ENCODE results near the gene SNTB2.

Gene SNTB2

GRCh38 chr16:69176033-69176800, 10.7 kb upstream of the SNTB2 start:
- intact Hi-C loops (cut with DNase I; ENCODE audit: low total_unique reads) = no loop called here
- H3K27ac ChIP-seq = peak overlapping the region; percentile 23 to 38

DNA sequence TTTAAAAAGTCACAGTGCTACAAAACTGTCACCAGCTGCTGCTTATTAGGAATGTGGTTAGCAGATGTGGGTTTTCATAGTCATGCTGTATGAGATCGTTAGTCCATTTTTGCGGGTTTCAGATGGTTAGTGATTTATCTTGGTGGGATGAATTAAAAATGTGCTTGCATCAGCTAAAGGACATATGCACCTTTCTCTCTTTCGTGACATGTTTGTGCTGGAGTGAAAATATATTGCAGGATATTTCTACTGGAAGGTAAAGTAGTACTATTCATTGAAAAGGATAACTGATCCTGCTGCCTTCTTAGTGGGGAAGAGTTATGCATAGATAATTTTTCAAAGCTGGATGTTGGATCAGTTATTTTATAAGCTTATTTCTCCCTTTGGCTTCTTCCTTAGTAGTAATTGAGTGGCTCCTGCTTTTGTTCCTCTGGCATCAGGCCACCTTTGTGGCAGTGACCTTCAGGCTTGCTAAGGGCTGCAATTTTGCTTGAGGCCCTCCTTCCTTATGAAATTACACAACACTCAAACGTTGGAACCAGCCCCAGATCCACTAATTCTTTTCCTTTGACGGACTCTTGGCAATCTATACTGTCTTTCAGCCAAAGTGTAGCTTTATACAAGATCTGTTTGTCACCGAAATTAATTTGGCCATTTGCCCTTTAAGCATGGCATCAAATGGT, 7.5 kb upstream of the SNTB2 start:
- Histone ChIP-seq H3K4me1 (peaks cover 0 to 56% (median 31%) of the 10 kb centered on the region in 4 donors), H3K27ac (peak overlapping the region; percentile 66 to 75), H3K9me3 (no peaks in the 10 kb centered on the region), H3K36me3 (no peaks in the 10 kb centered on the region), H3K4me3 (no peak overlapping the region), H3K27me3 (no peaks in the 10 kb centered on the region)
- intact Hi-C loops (cut with DNase I; ENCODE audit: low total_unique reads) = no loop called here
- peak; percentile 82 to 86 for DNase-seq
- no peak for TF ChIP-seq CTCF (IDR thresholded peaks at IDR 0.05)

More at GRCh38 chr16:69176033-69176800, 10.7 kb upstream of the SNTB2 start:
- no peak for DNase-seq
- no peak for TF ChIP-seq CTCF (IDR thresholded peaks at IDR 0.05)
- Histone ChIP-seq H3K27me3 (no peaks in the 10 kb centered on the region), H3K4me3 (no peak overlapping the region), H3K9me3 (no peaks in the 10 kb centered on the region), H3K36me3 (no peaks in the 10 kb centered on the region), H3K4me1 (peaks cover 0 to 69% (median 43%) of the 10 kb centered on the region in 4 donors)

DNA sequence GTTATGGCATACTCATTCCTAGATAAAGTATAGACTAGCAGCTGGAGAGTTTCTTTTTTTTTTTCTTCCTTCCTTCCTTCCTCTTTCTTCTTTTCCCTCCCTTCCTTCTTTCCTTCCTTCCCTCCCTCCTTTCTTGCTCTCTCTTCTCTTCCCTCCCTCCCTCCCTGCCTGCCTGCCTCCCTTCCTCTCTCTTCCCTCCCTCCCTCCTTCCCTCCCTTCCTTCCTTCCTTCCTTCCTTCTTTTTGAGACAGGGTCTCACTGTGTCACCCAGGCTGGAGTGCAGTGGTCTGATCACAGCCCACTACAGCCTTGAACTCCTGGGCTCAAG, 7.0 kb upstream of the SNTB2 start:
- no peak for TF ChIP-seq CTCF (IDR thresholded peaks at IDR 0.05)
- Histone ChIP-seq H3K36me3 (no peaks in the 10 kb centered on the region), H3K4me1 (peaks cover 0 to 52% (median 29%) of the 10 kb centered on the region in 4 donors), H3K4me3 (no peak overlapping the region), H3K9me3 (no peaks in the 10 kb centered on the region), H3K27me3 (no peaks in the 10 kb centered on the region), H3K27ac (peak overlapping the region; percentile 66 to 75)
- DNase-seq = no peak
- intact Hi-C loops (cut with DNase I; ENCODE audit: low total_unique reads) = no loop called here

- no peak for TF ChIP-seq CTCF (IDR thresholded peaks at IDR 0.05)
- H3K27ac ChIP-seq = peak overlapping the region; percentile 0 to 37
- H3K27me3 ChIP-seq = no peaks in the 10 kb centered on the region
- H3K36me3 ChIP-seq = no peaks in the 10 kb centered on the region
- intact Hi-C loops (cut with DNase I; ENCODE audit: low total_unique reads) = no loop called here
- no peak overlapping the region for H3K4me3 ChIP-seq
- no peak for DNase-seq
- H3K9me3 ChIP-seq = no peaks in the 10 kb centered on the region
- peaks cover 0 to 49% (median 34%) of the 10 kb centered on the region in 4 donors for H3K4me1 ChIP-seq
These were observed 4.1 kb upstream of the SNTB2 start for GRCh38 chr16:69182730-69183416.

- intact Hi-C loops (cut with DNase I; ENCODE audit: low total_unique reads) = no loop called here
- H3K9me3 ChIP-seq = no peaks in the 10 kb centered on the region
- no peak for TF ChIP-seq CTCF (IDR thresholded peaks at IDR 0.05)
- H3K36me3 ChIP-seq = no peaks in the 10 kb centered on the region
- H3K27me3 ChIP-seq = no peaks in the 10 kb centered on the region
- DNase-seq = peak; percentile 59 to 74
- H3K27ac ChIP-seq = peak overlapping the region; percentile 79 to 87
- H3K4me3 ChIP-seq = peak overlapping the region; percentile 89 to 93
- H3K4me1 ChIP-seq = peaks cover 0 to 65% (median 50%) of the 10 kb centered on the region in 4 donors
These were observed 677 bp downstream of the SNTB2 start for GRCh38 chr16:69187446-69188235.

All from tibial artery (tissue), 4 donors.